GM23338 (cell line): ENCODE measurements around the gene LHFPL4.

ENCODE experiments used
- CREB1 ChIP-seq: fragments of 250-450 bp; sonication (Bioruptor Pico); IDR thresholded peaks from 2 replicates; pipeline ENCODE4 v1.5.0; 2020; ENCODE audit warnings: low read depth, mild to moderate bottlenecking, moderate library complexity
- EZH2 ChIP-seq: fragments of 200-600 bp; sonication (generic); IDR thresholded peaks from one replicate; pipeline ENCODE4 v1.8.0; 2017; ENCODE audit warnings: antibody characterized with exemption, mild to moderate bottlenecking, low read depth; ENCODE audit not compliant: unreplicated experiment
- EZH2phosphoT487 ChIP-seq: fragments of 200-600 bp; sonication (generic); IDR thresholded peaks from one replicate; pipeline ENCODE4 v1.8.1; 2018; ENCODE audit warnings: antibody characterized with exemption; ENCODE audit not compliant: unreplicated experiment
- JUNB ChIP-seq: IDR thresholded peaks from one replicate; pipeline ENCODE4 v1.6.1; 2016; ENCODE audit warnings: antibody characterized with exemption; ENCODE audit not compliant: unreplicated experiment
- NANOG ChIP-seq: IDR thresholded peaks from 2 replicates; pipeline ENCODE4 v1.6.1; 2016; ENCODE audit warnings: antibody characterized with exemption, borderline replicate concordance
- POLR2AphosphoS5 ChIP-seq: IDR thresholded peaks from 2 replicates; pipeline ENCODE4 v1.6.1; 2016; ENCODE audit warnings: antibody characterized with exemption, low read depth
- STAT1 ChIP-seq: IDR thresholded peaks from one replicate; pipeline ENCODE4 v1.6.1; 2016; ENCODE audit warnings: antibody characterized with exemption; ENCODE audit not compliant: unreplicated experiment
- ZNF331 ChIP-seq: fragments of 250-450 bp; sonication (Bioruptor Pico); IDR thresholded peaks from 2 replicates; pipeline ENCODE4 v1.5.0; 2020; ENCODE audit warnings: low read depth, mild to moderate bottlenecking, moderate library complexity
- TF ChIP-seq, protein P1 (sequence below), 2 experiments: fragments of 200-600 bp in 1 of 2; sonication (generic) in 1 of 2; conservative IDR thresholded peaks; 2 replicates each; pipeline versions ENCODE4 v1.5.1 to v1.6.1; 2016 to 2017; ENCODE audit warnings: antibody characterized with exemption in 2 of 2, low read depth in 2 of 2, mild to moderate bottlenecking in 2 of 2, moderate library complexity in 1 of 2
- TF ChIP-seq, protein P2 (sequence below): IDR thresholded peaks from 2 replicates; pipeline ENCODE4 v1.6.1; 2016; ENCODE audit warnings: antibody characterized with exemption
- TF ChIP-seq, protein P3 (sequence below): IDR thresholded peaks from one replicate; pipeline ENCODE4 v1.6.1; 2018; ENCODE audit warnings: antibody characterized with exemption; ENCODE audit not compliant: unreplicated experiment

DNA sequence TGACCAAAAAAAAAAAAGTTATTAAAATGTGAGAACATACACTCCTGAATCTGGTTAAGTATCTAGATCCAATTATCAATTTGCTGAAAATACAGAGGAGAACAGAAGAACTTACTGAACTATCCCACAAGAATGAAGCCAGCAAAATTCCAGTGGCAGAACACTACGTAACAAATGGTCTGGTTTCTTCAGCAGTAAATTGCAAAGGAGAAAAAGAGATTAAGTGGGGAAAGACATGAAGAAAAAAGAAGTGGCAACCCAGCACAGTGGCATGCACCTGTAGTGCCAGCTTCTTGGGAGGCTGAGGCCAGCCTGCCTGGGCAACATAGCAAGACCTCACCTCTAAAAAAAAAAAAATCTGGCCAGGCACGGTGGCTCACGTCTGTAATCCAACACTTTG lies 62.1 kb downstream of the LHFPL4 start:
- TF ChIP-seq POLR2AphosphoS5 = no peak
- TF ChIP-seq, protein P1, sequence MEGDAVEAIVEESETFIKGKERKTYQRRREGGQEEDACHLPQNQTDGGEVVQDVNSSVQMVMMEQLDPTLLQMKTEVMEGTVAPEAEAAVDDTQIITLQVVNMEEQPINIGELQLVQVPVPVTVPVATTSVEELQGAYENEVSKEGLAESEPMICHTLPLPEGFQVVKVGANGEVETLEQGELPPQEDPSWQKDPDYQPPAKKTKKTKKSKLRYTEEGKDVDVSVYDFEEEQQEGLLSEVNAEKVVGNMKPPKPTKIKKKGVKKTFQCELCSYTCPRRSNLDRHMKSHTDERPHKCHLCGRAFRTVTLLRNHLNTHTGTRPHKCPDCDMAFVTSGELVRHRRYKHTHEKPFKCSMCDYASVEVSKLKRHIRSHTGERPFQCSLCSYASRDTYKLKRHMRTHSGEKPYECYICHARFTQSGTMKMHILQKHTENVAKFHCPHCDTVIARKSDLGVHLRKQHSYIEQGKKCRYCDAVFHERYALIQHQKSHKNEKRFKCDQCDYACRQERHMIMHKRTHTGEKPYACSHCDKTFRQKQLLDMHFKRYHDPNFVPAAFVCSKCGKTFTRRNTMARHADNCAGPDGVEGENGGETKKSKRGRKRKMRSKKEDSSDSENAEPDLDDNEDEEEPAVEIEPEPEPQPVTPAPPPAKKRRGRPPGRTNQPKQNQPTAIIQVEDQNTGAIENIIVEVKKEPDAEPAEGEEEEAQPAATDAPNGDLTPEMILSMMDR (conservative IDR thresholded peaks at IDR 0.05; ENCODE audit: low read depth in 2 of 2) = no peak
- TF ChIP-seq, protein P2, sequence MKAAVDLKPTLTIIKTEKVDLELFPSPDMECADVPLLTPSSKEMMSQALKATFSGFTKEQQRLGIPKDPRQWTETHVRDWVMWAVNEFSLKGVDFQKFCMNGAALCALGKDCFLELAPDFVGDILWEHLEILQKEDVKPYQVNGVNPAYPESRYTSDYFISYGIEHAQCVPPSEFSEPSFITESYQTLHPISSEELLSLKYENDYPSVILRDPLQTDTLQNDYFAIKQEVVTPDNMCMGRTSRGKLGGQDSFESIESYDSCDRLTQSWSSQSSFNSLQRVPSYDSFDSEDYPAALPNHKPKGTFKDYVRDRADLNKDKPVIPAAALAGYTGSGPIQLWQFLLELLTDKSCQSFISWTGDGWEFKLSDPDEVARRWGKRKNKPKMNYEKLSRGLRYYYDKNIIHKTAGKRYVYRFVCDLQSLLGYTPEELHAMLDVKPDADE = no peak
- no peak for TF ChIP-seq EZH2
- no peak for TF ChIP-seq NANOG
- no peak for TF ChIP-seq EZH2phosphoT487
- TF ChIP-seq ZNF331 (CRISPR knock-in tag) = no peak
- TF ChIP-seq, protein P3, sequence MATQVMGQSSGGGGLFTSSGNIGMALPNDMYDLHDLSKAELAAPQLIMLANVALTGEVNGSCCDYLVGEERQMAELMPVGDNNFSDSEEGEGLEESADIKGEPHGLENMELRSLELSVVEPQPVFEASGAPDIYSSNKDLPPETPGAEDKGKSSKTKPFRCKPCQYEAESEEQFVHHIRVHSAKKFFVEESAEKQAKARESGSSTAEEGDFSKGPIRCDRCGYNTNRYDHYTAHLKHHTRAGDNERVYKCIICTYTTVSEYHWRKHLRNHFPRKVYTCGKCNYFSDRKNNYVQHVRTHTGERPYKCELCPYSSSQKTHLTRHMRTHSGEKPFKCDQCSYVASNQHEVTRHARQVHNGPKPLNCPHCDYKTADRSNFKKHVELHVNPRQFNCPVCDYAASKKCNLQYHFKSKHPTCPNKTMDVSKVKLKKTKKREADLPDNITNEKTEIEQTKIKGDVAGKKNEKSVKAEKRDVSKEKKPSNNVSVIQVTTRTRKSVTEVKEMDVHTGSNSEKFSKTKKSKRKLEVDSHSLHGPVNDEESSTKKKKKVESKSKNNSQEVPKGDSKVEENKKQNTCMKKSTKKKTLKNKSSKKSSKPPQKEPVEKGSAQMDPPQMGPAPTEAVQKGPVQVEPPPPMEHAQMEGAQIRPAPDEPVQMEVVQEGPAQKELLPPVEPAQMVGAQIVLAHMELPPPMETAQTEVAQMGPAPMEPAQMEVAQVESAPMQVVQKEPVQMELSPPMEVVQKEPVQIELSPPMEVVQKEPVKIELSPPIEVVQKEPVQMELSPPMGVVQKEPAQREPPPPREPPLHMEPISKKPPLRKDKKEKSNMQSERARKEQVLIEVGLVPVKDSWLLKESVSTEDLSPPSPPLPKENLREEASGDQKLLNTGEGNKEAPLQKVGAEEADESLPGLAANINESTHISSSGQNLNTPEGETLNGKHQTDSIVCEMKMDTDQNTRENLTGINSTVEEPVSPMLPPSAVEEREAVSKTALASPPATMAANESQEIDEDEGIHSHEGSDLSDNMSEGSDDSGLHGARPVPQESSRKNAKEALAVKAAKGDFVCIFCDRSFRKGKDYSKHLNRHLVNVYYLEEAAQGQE = no peak
- TF ChIP-seq CREB1 = no peak
- TF ChIP-seq JUNB = no peak
- no peak for TF ChIP-seq STAT1
